Astrocyte of the hippocampus (primary cell): Measurements from ENCODE around the gene SCAANT1.

Source experiments
- DNase-seq: peaks from one replicate; pipeline ENCODE4 v3.0.0; 2011; ENCODE audit warnings: low read depth, low spot score

SCAANT1 gene

DNA sequence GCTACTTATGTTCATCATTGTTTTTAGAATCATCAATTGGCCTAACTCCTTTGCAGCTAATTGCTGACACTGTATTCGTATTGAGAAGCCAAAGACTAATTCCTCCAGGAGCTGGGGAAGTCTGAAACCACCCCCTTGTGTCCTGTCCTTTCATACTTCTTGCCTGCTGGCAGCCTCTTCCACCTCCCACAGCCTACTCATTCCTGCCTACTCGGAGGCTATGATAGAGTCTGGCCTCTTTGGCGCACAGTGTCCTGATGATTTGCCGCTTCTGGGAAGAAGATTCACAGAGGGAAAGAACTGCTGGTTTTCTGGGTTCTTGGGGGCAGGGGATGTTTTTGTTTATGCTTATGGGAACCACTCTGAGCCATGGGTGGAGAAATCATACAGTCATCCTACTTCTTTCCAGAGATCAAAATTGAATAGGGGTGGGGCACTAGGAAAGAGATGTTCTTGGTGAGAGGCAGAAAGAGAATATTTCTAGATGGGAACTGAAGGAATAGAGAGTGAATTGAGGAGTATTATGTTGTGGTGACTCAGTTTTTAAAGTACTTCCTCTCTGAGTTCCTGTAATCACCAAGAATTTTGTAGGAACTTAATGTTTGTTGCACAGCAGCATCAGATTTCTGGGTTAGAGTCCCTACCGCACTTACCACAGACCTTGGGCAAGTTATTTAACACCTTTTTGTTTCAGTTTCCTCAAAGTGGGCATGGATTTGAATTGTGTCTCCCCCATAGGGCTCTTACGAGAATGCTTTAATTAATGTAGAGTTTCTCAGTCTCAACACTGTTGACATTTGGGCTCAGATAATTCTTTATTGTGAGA, 22.1 kb upstream of the SCAANT1 start:
- DNase-seq: no peak

DNA sequence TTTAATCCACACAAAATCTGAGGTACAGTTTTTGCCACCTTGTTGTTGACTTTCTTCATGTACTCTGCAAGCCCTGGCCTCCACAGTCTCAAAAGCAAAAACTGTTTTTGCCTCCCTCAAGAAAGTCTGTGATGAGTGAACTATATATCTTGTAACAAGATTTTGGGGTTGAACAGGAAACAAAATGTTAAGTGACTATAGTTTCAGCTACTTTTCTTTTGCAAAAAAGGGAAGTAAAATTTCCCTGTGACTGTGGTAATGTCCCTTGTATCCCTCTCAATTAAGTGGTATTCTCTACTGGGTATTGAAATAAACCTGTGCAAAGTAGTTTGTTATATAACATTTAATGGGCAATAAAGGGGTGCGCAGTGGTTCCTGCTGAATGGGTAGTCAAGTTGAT, 21.3 kb upstream of the SCAANT1 start:
- no peak for DNase-seq

DNA sequence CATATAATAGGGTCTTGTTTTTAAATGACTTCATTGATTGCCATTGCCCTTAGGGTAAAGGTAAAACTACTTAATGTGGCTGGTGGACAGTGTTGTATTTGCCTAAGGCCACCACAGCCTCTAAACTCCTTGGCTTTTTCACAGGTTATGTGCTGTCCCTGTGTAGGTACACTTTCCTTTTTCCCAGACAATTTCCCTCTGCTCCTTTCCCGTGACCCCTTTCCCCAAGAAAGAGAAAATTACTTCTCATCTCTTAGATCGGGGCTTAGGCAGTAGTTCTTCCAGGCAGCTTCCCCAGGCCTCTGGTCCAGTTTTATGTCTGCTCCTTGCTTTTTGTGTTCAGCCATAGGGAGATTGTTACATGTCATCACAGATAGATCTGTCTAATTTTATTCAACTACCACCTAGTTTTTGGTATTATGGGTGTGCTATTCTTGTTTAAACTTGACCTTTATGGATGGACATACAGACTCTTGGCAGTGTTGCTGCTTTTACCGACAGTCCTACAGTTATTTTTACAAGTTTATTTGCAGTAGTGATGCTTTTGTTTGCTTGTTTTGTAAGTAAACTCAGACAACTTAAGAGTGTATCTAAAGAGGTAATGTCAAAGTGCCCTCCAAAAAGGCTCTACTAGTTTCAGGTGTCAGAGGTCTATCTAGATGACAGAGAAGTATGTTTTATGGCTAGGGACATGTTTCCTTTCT, 20.5 kb upstream of the SCAANT1 start:
- no peak for DNase-seq

DNA sequence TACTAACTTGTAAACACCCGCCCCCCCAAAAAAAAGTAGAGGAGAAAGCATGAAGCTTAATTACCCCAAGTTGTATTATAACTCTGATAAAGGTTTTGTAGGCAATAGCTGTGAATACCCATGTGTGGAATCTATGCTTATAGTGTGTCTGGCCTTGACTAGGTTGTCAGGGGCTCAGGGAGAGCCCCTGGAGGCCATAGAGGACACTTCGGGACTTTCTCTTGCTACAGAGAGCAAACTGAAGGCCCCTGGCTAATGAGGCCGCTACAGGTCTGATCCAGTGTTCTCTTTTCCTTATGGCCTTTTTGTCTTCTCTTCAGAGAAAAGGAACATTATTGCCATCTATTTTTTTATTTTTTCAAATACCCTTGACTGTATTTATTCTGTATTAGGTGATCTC, 19.1 kb upstream of the SCAANT1 start:
- DNase-seq: no peak

DNA sequence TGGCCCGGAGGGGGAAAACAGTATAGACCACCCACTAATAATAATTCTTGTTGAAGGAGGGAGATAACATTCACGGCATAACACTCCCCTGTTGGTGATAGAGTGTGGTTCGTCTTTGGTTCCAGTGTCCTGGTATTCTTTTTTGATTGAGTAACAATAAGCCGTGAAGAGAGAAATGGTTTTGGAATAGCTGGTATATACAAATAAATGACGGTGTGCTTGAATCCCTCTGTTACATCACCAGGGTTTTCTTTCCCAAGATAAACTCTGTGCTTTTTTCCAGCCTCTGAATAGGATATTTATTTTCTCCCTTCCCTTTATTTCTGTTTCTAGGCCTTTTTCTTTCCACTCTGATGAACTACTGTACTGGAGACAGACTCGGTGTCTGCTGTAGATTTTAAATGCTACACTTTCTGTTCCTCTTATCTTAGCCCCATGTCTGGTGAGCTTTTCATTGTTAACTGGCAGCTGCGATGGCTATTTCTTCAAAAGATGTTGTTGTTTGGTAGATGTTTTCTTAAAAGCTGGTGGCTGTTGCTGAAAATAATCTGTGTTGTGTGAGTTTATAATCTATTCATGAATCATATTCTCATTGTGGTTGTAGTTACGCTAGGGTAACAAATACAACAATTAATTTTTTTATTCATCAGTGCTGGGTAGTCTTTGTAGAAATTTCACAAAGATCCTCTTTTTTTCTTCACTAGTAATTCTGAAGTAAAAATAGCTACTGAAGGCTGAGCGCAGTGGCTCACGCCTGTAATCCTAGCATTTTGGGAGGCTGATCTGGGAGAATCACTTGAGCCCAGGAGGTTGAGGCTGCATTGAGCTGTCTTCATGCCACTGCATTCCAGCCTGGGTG, 15.5 kb upstream of the SCAANT1 start:
- DNase-seq: no peak

DNA sequence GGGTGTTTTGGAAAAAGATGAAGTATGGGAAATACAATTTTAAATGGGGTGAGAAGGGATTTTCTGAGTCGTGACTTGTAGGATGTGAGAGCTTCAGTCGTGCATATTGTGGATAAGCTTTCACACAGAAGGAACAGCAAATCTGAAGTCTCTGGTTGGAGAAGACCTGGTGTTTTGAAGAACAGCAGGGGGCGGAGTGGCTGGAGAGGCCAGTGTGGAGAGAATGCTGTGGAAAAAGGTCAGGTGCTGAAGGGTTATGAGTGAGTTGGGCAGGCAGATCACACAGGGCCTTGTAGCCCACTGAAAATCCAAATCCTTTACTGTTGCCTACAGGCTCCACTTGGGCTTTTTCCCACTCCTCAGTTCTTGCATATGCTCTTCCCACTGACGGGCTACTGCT, 14.1 kb upstream of the SCAANT1 start:
- DNase-seq: no peak

DNA sequence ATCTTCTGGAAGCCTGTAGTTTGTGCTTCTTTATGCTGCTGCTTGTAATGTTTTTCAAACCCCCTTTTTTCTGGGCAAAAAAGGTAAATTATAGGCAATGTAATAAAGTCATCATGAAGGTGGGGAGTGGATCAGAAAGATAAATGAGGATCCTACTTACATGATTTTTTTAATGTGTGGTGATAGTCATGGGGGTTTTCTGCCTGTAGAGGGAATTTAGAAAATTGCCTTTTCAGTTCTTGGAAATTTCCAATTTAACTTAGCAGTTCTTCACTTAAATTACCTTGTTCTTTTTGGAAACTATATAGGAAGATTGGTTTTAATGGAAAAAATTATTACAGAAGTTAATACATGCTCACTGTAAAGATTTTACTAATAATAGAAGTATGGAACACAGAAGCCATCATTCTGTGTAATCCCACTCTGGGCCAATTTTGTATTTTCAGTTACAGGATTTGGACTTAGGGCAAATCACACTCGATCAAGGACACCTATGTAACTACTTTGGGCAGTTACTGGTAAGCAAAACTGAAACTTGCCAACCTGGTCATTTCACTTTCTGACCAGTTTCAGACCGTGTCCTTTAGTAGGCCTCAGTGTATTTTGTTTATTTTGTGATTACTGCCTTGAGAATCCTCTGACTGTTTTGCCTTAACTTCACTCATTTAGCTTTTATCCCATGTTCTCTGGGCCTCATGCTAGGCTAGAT, 10.5 kb upstream of the SCAANT1 start:
- no peak for DNase-seq

DNA sequence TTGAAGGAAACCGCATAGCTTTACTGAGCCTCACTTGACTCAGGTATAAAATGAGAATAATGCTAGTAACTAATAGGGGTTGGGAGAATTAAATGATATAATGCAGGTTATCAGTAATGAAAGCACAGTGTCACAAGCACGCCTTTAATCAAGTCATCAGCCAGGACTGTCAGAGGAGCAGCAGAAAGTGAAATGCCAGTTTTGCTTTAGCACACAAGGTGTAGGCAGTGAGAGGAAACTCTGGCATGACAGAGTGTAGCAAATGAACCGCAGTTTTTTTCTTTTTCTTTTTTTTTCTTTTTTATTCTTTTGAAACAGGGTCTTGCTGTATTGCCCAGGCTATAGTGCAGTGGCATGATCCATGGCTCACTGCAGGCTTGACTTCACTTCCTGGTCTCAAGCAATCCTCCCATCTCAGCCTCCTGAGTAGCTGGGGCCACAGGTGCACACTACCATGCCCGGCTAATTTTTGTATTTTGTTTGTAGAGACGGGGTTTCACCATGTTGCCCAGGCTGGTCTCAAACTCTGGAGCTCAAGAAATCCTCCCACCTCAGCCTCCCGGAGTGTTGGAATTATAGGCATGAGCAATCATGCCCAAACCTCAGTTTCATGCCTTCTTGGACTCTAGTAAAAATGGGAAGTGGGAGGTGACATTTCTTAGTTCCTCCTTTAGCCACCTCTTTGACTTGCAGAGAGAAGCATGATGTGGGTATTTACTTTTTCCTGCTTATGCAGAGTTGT, 9.7 kb upstream of the SCAANT1 start:
- no peak for DNase-seq

DNA sequence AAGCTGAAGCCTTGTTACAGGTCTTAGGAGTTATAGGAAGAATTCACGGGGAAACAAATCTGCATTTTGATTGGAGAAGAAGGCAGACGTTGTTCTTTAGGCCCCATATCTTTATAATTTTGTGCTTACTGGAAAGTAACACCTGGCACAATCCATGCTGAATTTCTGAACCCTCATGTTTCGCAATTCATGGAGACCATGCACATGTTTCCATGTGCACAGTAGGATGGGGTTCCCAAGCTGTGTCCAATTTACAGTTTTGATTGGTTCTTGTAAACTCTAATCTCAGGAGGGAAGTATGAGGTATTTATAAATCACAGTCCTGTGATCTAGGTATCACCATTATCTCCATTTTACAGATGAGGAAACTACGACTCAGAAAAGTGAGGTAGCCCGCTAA, 7.8 kb upstream of the SCAANT1 start:
- DNase-seq: no peak

DNA sequence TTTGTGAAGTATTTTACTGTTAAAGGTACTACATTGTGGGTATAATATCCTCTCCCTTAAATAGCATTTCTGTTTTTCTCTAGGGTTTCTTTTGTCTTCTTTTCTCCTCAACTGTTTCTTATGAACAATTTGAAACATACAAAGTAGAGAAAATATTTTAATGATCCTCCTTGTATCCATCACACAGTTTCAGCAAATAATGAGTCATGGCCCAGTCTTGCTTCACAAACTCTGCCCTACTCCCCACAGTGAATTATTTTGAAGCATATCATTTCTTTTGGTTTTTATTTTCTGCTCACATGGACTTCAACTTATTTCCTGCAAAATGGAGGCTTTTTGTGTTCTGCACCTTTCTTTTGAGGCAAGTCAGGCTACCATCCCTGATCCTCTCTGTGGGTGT, 6.1 kb upstream of the SCAANT1 start:
- no peak for DNase-seq

DNA sequence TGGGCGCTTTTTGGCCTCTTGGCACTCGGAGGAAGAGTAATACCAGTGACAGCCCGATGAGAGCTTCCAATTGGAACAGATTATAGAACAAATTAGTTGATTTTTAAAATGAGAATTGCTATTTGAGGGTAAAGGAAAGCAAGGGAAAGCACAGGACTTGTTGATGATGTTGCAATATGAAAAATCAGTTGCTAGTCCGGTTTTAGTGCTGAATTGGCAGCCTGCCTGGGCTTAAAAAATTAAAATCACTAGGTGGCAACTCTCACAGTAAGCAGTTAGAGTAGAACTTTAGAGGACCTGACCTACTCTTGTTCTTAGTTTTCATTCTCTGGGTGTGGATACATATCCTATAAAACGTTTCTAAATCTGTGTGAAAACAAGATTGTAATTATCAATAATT, 2.1 kb upstream of the SCAANT1 start:
- no peak for DNase-seq

DNA sequence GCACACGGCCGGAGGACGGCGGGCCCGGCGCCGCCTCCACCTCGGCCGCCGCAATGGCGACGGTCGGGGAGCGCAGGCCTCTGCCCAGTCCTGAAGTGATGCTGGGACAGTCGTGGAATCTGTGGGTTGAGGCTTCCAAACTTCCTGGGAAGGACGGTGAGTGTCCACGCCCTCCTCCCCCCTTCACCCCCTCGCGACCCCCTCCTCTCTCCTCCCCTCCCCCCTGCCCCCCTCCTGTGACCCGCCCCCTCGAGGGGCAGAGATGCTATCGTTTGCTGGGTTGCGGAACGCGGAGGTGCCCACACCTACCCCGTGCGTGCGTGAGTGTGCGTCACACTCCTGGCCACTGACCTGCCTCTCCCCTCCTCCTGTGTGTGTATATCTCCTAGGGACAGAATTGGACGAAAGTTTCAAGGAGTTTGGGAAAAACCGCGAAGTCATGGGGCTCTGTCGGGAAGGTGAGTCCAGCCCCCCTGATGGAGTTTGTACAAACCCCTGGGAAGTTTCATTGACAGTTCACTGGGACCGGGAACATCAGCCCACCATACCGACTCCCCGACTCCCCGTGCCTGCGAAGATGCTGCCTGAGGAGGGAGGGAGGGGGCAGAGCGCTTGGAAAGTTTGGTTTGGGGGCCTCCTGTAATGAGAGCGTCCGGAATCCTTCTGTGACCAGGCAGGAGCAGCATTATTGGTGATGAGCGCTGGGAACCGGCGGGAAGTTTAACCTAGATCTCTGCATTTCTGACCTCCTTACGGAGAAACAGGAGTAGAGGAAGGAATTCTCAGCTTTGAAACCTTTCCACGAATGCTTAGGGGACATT, 795 bp upstream of the SCAANT1 start:
- DNase-seq: peak; percentile 76

DNA sequence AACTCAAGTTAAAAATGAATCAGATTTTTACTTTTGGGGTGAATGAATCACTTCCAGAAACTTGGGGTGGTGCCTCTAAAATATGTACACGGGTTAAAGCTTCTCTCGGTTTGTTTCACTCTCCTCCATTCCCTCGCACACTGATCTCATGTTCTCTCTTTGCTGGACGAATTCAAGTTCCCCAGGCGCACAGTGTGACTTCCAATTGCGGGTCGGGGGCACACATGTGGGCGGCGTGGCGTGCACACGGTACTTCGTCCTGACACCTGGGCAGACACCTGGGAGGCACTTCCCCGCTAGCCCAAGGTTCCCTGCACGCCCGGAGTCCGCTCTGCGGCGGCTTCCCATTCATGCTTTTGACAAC, 692 bp downstream of the SCAANT1 start:
- no peak for DNase-seq

DNA sequence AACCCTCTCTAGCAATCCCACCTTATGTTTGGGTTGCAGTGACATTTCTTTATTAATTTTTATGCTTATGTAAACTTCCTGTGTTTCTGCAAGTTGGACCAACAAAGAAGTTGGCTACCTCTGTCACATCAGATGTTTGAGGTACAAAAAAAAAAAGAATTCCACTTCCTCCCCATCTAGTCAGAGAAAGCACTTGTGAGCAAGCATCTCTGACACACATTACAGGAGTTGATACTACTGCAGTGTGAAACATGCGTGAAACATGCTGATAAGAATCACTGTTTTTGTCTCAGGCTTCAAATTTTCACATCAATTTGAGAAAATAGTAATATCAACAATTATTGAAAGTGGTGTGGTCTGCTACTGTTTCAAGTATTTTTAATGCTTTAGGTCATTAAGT, 1.3 kb downstream of the SCAANT1 start:
- DNase-seq: no peak

DNA sequence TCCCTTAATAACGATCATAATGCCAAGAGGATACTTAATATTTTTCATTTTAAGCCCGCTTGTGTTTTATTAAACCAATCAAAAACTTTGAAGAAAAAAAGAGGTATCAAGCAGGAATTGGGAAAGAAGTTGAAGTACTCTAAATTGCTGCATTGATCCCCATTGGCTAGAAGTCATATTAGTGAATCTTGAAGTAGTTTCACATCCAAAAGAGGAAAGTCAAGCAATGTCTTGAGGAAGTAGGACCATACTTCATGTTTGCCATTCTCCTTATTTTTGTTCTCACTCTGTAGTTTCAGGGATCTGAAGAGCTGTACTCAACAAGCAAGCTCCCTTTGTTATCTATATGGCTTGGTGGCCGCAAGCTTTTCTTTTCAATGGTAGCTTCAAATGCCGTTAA, 2.2 kb downstream of the SCAANT1 start:
- DNase-seq: no peak

DNA sequence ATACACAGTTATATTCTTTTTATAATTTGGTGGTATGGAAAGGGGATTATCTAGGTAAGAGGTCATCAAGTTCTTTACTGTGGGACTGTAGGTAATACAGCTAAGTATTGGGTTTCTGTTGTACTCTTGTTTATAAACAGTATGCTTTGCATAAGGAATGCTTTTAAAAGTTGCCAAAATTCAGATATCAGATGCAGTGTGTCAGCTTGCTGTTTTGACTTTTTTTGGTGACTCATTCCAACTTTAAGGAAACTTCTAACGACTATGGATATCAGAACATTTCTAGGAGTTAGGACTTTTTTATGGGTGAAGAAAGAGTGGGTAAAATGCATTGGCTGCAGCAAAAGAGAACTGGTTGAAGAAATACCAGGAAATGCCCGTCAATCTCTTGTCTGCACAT, 2.8 kb downstream of the SCAANT1 start:
- no peak for DNase-seq

DNA sequence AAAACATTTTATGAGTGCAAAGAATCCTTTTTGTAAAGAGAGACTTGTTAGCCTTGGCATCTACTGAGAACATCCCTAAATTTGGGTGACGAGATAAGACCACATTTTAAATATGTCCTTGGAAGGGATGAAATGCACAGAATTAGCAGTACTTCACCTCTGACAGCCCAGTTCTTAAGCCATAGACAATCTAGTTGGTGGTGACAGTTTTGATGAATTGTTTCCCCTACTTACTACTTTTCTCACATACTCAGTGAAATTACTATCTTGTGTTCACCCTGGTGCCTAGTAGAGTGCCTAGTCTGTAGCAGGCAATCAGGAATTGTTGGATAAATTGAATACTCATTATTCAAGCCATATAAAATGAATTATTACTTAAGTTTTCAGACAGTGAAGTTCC, 3.4 kb downstream of the SCAANT1 start:
- DNase-seq: no peak

DNA sequence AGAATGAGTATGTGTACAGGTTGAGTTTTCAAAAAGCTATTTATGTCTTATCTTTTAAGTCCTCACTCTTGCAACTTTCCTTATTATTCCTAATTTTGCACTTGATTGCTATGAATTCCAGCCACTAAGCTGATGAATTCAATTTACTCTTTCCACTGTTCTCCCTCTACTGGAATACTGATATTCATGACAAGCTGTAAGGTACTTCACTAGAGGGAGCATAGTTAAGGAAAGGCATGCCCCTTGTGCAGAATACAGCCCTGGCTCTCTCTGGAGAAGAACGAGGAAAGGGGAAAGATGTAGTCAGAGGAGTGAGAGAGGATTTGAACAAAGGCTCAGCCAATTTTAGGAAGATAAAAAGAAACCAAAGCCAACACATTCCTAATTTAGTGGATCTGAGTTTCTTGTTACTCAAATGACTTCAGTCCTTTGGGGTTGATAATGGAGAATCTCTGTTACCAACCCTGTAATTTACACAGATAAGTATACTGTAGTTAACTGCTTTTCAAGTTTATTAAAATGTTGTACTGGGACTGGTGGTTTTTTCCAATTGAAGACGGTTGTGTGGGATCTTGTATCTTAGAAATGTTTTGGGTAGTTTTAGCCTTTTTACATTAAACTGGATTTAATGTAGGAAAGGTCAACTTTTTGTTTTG, 4.0 kb downstream of the SCAANT1 start:
- DNase-seq: peak; percentile 29

DNA sequence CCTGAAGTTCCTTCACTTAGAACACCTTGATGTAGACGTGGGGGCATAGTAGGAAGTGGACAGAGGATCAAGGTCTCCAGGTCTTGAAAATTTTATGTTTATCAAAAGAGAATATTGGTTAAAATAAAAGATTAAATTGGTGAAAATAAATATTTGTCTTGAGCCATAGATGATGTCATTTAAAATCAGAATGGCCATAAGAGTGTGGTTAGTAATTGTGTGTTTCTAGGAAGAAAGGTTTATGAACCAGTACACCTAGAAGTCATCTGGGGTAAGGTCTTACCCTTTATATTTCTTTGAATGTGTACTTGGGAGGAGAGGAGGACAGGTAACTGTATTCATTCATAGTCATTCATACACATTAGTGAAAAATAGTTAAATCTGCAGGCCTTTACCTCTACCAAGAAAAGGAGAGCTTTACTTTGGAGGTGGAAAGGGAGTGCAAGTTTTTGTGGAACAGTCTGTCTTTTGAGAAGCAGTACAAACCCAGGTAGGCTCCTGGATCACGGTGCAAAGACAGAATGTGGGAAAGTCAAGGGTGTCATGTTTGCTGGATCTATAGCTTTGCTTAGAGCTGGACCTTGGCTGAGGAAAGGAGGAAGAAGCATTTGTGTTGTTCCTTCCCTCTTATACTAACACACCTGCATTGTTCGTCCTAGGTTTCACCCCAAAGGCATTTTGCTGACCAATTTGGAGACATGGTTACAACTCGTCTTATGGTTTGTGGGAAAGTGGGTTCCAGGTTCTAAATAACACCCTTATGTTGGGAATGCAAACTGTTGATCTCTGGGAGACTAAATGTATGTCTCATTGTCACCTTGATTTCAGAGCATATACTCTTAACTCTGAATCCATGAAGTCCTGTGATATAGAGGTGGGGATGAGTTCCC, 6.2 kb downstream of the SCAANT1 start:
- DNase-seq: no peak
